ENCODE data around the gene ITGAV. TPM values are rescaled to one million over a fixed set of nuclear protein-coding genes. Genes with fewer than 3 reads are reported as not detected.

ITGAV gene
- total RNA-seq, 2 experiments from 2014 or later: 5.1 to 6.0 TPM

- Mint-ChIP-seq H3K4me3 (no peak overlapping the region), H3K27me3 (no peaks in the 10 kb centered on the region), H3K4me1 (no peaks in the 10 kb centered on the region), H3K9me3 (ENCODE audit: low read depth) (no peaks in the 10 kb centered on the region), H3K36me3 (ENCODE audit: low read depth) (no peaks in the 10 kb centered on the region), H3K27ac (no peak overlapping the region)
- ATAC-seq (no peak), DNase-seq (no peak)
- POLR2A ChIA-PET: no interaction called here
- CTCF ChIA-PET: no interaction called here
- intact Hi-C loops (cut with DNase I, micrococcal nuclease): no loop called here
These were observed 134.9 kb downstream of the ITGAV start for GRCh38 chr2:186724736-186725135.

DNA sequence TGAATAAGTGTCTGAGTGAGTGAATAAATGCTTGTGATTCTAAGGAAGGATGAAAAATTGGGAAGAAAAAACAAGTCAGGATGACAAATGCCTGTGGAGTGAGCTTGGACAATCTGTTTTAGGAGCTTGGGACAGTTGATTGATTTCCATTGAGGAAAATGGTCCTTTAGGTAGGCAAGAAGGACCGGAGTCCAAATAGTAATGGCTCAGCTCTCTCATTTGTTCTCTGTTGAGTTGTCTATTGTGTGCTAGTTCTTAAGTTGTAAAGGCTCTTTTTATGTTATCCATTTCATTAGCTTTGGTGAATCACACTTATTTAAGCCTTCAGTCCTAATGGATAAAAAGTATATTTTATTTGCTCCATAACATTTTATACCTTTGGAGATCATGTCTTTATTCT, 135.9 kb downstream of the ITGAV start:
- Mint-ChIP-seq H3K27me3 (no peaks in the 10 kb centered on the region), H3K9me3 (ENCODE audit: low read depth) (no peaks in the 10 kb centered on the region), H3K4me3 (no peak overlapping the region), H3K27ac (no peak overlapping the region), H3K36me3 (ENCODE audit: low read depth) (no peaks in the 10 kb centered on the region), H3K4me1 (no peaks in the 10 kb centered on the region)
- ATAC-seq (no peak), DNase-seq (no peak)
- POLR2A ChIA-PET: no interaction called here
- intact Hi-C loops (cut with DNase I, micrococcal nuclease): no loop called here
- CTCF ChIA-PET: no interaction called here

DNA sequence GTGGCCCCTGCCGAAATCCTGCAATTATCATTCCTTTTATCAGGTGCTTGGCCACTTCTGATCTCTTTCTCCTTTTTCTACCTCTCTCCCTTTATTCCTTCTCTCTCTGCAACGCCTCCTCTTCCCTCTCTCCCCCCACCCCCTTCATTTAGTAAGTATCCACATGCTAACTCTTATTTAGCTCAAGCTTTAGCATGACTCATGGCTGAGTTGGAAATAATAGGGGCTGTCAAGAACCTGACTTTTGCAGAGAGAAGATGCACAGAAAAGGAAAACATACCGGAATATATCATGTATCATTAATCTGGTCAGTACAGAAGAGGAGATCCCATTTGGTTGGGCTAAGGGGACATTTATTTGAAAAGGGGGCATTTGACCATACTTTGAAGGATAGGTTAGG, 137.1 kb downstream of the ITGAV start:
- no peaks in the 10 kb centered on the region for H3K9me3 Mint-ChIP-seq (ENCODE audit: low read depth)
- H3K36me3 Mint-ChIP-seq (ENCODE audit: low read depth): no peaks in the 10 kb centered on the region
- H3K4me3 Mint-ChIP-seq: no peak overlapping the region
- H3K4me1 Mint-ChIP-seq: no peaks in the 10 kb centered on the region
- POLR2A ChIA-PET: no interaction called here
- H3K27ac Mint-ChIP-seq: no peak overlapping the region
- CTCF ChIA-PET: no interaction called here
- intact Hi-C loops (cut with DNase I, micrococcal nuclease): no loop called here
- DNase-seq: no peak
- H3K27me3 Mint-ChIP-seq: no peaks in the 10 kb centered on the region
- ATAC-seq: no peak

DNA sequence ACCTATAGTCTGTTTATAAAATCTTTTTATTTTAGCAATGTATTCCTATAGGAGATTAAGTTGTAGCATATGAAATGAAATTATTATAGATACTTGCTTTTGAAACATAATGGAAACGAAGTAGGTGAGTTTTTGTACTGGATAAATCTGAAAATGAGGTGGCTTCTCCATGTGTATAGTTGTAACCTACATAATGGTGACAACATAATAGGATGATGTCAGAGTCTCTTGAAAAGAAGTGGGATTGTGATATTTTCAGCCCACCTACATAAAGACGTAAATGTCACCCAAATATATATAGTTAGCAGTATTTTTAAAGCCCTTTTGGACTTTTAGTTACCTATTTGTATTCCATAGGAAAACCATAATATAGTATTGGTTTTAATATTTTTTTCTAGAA, 138.8 kb downstream of the ITGAV start:
- Mint-ChIP-seq H3K9me3 (ENCODE audit: low read depth) (no peaks in the 10 kb centered on the region), H3K36me3 (ENCODE audit: low read depth) (no peaks in the 10 kb centered on the region), H3K4me1 (no peaks in the 10 kb centered on the region), H3K4me3 (no peak overlapping the region), H3K27me3 (no peaks in the 10 kb centered on the region), H3K27ac (no peak overlapping the region)
- POLR2A ChIA-PET: no interaction called here
- ATAC-seq (no peak), DNase-seq (no peak)
- intact Hi-C loops (cut with DNase I, micrococcal nuclease): no loop called here
- CTCF ChIA-PET: no interaction called here

Other genes with a start within 250 kb of the ITGAV start
- gene ZC3H15, start 103.8 kb upstream of the ITGAV start, total RNA-seq: 100 to 1,000 TPM; 100 to 115 TPM
- under 1 TPM; 0.43 to 0.58 TPM for gene FAM171B, start 104.0 kb downstream of the ITGAV start, total RNA-seq

All from activated CD4-positive, alpha-beta T cell treated with anti-CD3 and anti-CD28 coated beads for 36 hours (primary cell).